Neural cell (in vitro differentiated cells): Measurements from ENCODE around the gene TGFBR3L. TPM values are rescaled to one million over a fixed set of nuclear protein-coding genes. Genes with fewer than 3 reads are reported as not detected.
"Not testable (repeated sequence)": the region's sequence is repeated elsewhere in the genome, so short reads cannot be mapped to it uniquely, and the experiment has no call there.

Experiments used
- H2AFZ ChIP-seq: fragments of 200-600, 300-800 bp; sonication (generic), shearing (Covaris generic); 2 replicates; pipeline ENCODE4 v1.6.0; 2014; ENCODE audit warnings: low read depth, mild to moderate bottlenecking, antibody characterized with exemption, low read length, moderate library complexity
- H3F3A ChIP-seq: fragments of 200-600 bp; shearing (Covaris generic); 2 replicates; pipeline ENCODE4 v1.6.1; 2016; ENCODE audit warnings: mild to moderate bottlenecking, moderate library complexity, mixed read lengths, antibody characterized with exemption, low read length; ENCODE audit not compliant: insufficient read depth, poor library complexity, severe bottlenecking
- H3K27ac ChIP-seq: fragments of 200-600, 300-800 bp; sonication (generic), shearing (Covaris generic); 2 replicates; pipeline ENCODE4 v1.5.1; 2014; ENCODE audit warnings: mild to moderate bottlenecking, low read length, moderate library complexity
- H3K27me3 ChIP-seq: fragments of 300-800, 200-600 bp; sonication (generic), shearing (Covaris generic); 2 replicates; pipeline ENCODE4 v1.6.0; 2014; ENCODE audit warnings: mild to moderate bottlenecking, low read depth, low read length, moderate library complexity; ENCODE audit not compliant: insufficient read depth
- H3K36me3 ChIP-seq: fragments of 300-800, 200-600 bp; sonication (generic), shearing (Covaris generic); 2 replicates; pipeline ENCODE4 v1.5.1; 2014; ENCODE audit warnings: mild to moderate bottlenecking, antibody characterized with exemption, low read length, moderate library complexity; ENCODE audit not compliant: insufficient read depth
- H3K4me2 ChIP-seq: fragments of 300-800, 200-600 bp; sonication (generic), shearing (Covaris generic); 2 replicates; pipeline ENCODE4 v1.6.0; 2014; ENCODE audit warnings: mild to moderate bottlenecking, low read length
- H3K4me3 ChIP-seq: fragments of 300-800, 200-600 bp; sonication (generic), shearing (Covaris generic); 2 replicates; pipeline ENCODE4 v1.5.1; 2014; ENCODE audit warnings: mild to moderate bottlenecking, low read length, moderate library complexity
- H3K79me2 ChIP-seq: fragments of 200-600 bp; shearing (Covaris generic); replicated peaks from 2 replicates; pipeline ENCODE4 v1.6.0; 2014; ENCODE audit warnings: mild to moderate bottlenecking, low read length, moderate library complexity; ENCODE audit not compliant: insufficient read depth
- H3K9ac ChIP-seq: fragments of 300-800, 200-600 bp; sonication (generic), shearing (Covaris generic); 2 replicates; pipeline ENCODE4 v1.6.1; 2016; ENCODE audit warnings: mild to moderate bottlenecking, low read length, mixed read lengths
- H3K9me2 ChIP-seq: fragments of 200-600 bp; shearing (Covaris generic); 2 replicates; pipeline ENCODE4 v1.6.1; 2016; ENCODE audit warnings: mild to moderate bottlenecking, low read length, mixed read lengths; ENCODE audit not compliant: insufficient read depth
- H3K9me3 ChIP-seq: fragments of 200-600, 300-800 bp; sonication (generic), shearing (Covaris generic); 2 replicates; pipeline ENCODE4 v1.6.1; 2016; ENCODE audit warnings: mild to moderate bottlenecking, mixed run types, low read length, moderate library complexity, mixed read lengths
- H4K20me1 ChIP-seq: fragments of 200-600 bp; shearing (Covaris generic); 2 replicates; pipeline ENCODE4 v1.6.1; 2016; ENCODE audit warnings: mild to moderate bottlenecking, mixed run types; ENCODE audit not compliant: insufficient read depth
- CTCF ChIP-seq: fragments of 450-650 bp; IDR thresholded peaks from 2 replicates; pipeline ENCODE4 v1.5.1; 2014; ENCODE audit warnings: antibody characterized with exemption, mild to moderate bottlenecking, moderate library complexity; ENCODE audit not compliant: poor library complexity, severe bottlenecking
- EP300 ChIP-seq: fragments of 450-650 bp; conservative IDR thresholded peaks from 2 replicates; pipeline ENCODE4 v1.6.1; 2014; ENCODE audit warnings: antibody characterized with exemption, mild to moderate bottlenecking, moderate library complexity; ENCODE audit not compliant: poor library complexity, severe bottlenecking
- EZH2 ChIP-seq: fragments of 200-600, 300-800 bp; shearing (Covaris generic), sonication (generic); IDR thresholded peaks from 2 replicates; pipeline ENCODE4 v1.6.1; 2014; ENCODE audit warnings: antibody characterized with exemption, low read length, borderline replicate concordance, mild to moderate bottlenecking; ENCODE audit not compliant: insufficient read depth, poor library complexity, severe bottlenecking
- MXI1 ChIP-seq: fragments of 450-650 bp; conservative IDR thresholded peaks from 2 replicates; pipeline ENCODE4 v1.6.1; 2014; ENCODE audit warnings: antibody characterized with exemption, mild to moderate bottlenecking; ENCODE audit not compliant: poor library complexity, severe bottlenecking
- POLR2AphosphoS5 ChIP-seq: IDR thresholded peaks from 2 replicates; pipeline ENCODE4 v1.6.1; 2012
- RAD21 ChIP-seq: fragments of 450-650 bp; conservative IDR thresholded peaks from 2 replicates; pipeline ENCODE4 v1.6.1; 2014; ENCODE audit warnings: antibody characterized with exemption, mild to moderate bottlenecking, moderate library complexity
- REST ChIP-seq: IDR thresholded peaks from 2 replicates; pipeline ENCODE4 v1.6.1; 2012; ENCODE audit warnings: borderline replicate concordance
- SMC3 ChIP-seq: fragments of 450-650 bp; conservative IDR thresholded peaks from 2 replicates; pipeline ENCODE4 v1.6.1; 2014; ENCODE audit warnings: antibody characterized with exemption, mild to moderate bottlenecking, moderate library complexity; ENCODE audit not compliant: poor library complexity
- TAF1 ChIP-seq: IDR thresholded peaks from 2 replicates; pipeline ENCODE4 v1.6.1; 2012; ENCODE audit warnings: low read depth
- polyA plus RNA-seq: library from polyadenylated mRNA; depleted of rRNA; stranded (reverse); fragments of >200 nt; gene quantifications from 2 replicates; pipeline ENCODE4 v1.2.3, GENCODE V29; 2014

TGFBR3L gene
- polyA plus RNA-seq, 1 donor from 2014 or later, result not detected

DNA sequence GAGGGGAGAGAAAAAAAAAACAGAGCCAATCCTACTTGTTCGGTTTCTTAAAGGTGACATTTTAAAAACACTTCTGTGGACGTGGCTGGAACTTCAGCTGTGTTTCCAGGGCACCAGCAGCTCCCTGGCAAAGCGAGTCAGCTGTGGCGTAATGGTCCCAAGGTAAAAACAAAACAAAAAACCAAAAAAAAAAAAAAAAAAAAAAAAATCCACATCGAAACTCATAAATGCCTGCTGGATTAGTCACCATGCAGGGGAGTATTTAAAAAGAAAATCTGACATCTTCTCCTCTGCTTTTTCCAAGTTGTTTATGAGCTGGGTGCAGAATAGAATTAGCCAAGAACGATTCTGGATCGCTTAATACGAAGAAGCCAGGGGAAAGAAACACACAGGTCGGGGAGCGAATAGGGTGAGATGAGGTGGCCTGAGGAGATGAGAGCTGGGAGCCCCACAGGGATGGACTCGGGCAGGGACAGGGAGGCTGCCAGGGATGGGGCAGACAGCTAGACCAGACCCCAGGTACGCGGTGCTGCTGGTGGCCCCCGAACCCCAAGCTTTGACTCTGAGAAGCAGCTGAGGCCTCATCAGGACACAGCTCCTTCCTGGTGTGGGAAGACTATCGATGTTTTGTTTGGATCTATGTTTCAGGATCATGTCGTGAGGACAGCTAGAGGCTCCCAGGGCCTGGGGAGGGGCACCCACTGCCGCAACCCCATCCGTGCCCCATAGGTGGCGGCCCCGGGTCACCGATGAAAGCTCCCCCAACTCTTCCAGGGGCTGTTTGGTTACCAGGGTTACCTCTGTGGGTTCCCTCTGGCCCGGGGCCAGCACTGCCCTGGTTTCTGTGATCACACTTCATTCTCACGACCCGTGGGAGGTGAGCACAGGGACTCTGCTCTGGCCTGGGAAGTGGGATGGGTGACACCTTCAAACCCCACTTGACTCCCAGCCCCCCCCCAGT lies 14.4 kb downstream of the TGFBR3L start:
- Histone ChIP-seq H3K27ac (no peak overlapping the region), H3K36me3 (no peaks in the 10 kb centered on the region), H3K27me3 (no peaks in the 10 kb centered on the region), H3K79me2 (peaks cover 10% of the 10 kb centered on the region), H3F3A (no peaks in the 10 kb centered on the region), H4K20me1 (peaks cover 4% of the 10 kb centered on the region), H3K4me2 (no peak overlapping the region), H3K4me3 (no peak overlapping the region), H3K9ac (no peak overlapping the region), H3K9me3 (no peaks in the 10 kb centered on the region), H3K9me2 (no peaks in the 10 kb centered on the region), H2AFZ (no peak overlapping the region)
- no peak for TF ChIP-seq TAF1
- peak; percentile 37 for TF ChIP-seq CTCF
- no peak for TF ChIP-seq MXI1

- not testable (repeated sequence) for H3K9ac ChIP-seq, H3K9me3 ChIP-seq, H3K36me3 ChIP-seq
Measured at GRCh38 chr19:7930030-7930429, 15.4 kb downstream of the TGFBR3L start.

DNA sequence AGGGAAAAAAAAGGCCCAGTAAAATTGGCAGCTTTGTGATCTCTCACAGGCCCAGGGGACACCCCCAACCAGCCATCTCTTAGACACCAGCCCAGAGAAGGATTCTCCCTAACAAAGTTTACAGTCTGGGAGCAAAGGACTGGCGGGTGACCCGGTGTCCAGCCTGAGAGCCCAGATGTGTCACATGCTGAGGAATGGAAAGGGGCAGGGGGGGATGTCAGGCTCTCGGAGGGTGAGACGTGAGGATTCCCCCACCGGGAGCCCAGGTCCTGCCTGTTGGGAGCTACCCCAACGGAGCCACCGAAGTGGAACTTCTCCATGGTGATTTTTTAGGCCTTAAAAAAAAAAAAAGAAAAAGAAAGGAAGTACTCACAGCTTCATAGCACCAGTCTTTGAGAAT lies 16.1 kb downstream of the TGFBR3L start:
- H3K27me3 ChIP-seq, result no peaks in the 10 kb centered on the region
- no peaks in the 10 kb centered on the region for H3F3A ChIP-seq
- no peak overlapping the region for H3K4me3 ChIP-seq
- no peak overlapping the region for H3K4me2 ChIP-seq
- H3K36me3 ChIP-seq, result no peaks in the 10 kb centered on the region
- no peaks in the 10 kb centered on the region for H3K9me2 ChIP-seq
- no peak overlapping the region for H3K9ac ChIP-seq
- no peak overlapping the region for H3K27ac ChIP-seq
- H3K79me2 ChIP-seq, result no peaks in the 10 kb centered on the region
- TF ChIP-seq RAD21 (no peak), EP300 (no peak), EZH2 (no peak), SMC3 (no peak), TAF1 (no peak), POLR2AphosphoS5 (no peak), MXI1 (no peak), CTCF (no peak), REST (no peak)
- no peaks in the 10 kb centered on the region for H4K20me1 ChIP-seq
- no peaks in the 10 kb centered on the region for H3K9me3 ChIP-seq
- H2AFZ ChIP-seq, result no peak overlapping the region

More at GRCh38 chr19:7930030-7930429, 15.4 kb downstream of the TGFBR3L start:
- not testable (repeated sequence) for H2AFZ ChIP-seq, H3K79me2 ChIP-seq, H3K4me3 ChIP-seq, H4K20me1 ChIP-seq, H3K27me3 ChIP-seq, H3K4me2 ChIP-seq, H3K9me2 ChIP-seq, H3K27ac ChIP-seq, H3F3A ChIP-seq
